SK-N-SH (cell line): ENCODE results near the gene VCAN.

ENCODE experiments used
- CTCF ChIP-seq: fragments of 200-600 bp; sonication (generic); IDR thresholded peaks from 2 replicates; pipeline ENCODE4 v1.6.1; 2017; ENCODE audit warnings: antibody characterized with exemption, mild to moderate bottlenecking, moderate library complexity
- GABPA ChIP-seq: IDR thresholded peaks from 2 replicates; pipeline ENCODE4 v1.4.0; 2012; ENCODE audit warnings: low read depth, mild to moderate bottlenecking
- POLR2AphosphoS5 ChIP-seq: IDR thresholded peaks from 2 replicates; pipeline ENCODE4 v1.6.1; 2012; ENCODE audit warnings: low read depth, low read length
- RFX5 ChIP-seq: IDR thresholded peaks from 2 replicates; pipeline ENCODE4 v1.6.1; 2012; ENCODE audit warnings: mild to moderate bottlenecking, improper control_type of control experiment, low read length
- TCF12 ChIP-seq: IDR thresholded peaks from 2 replicates; pipeline ENCODE4 v1.4.0; 2012

- no peak for TF ChIP-seq GABPA
- TF ChIP-seq TCF12: no peak
- no peak for TF ChIP-seq POLR2AphosphoS5
- no peak for TF ChIP-seq CTCF
- TF ChIP-seq RFX5: no peak
Observed at GRCh38 chr5:83484294-83484693, 12.8 kb downstream of the VCAN start.
